Smooth muscle cell of the pulmonary artery (primary cell): ENCODE measurements around the gene PCDHGA7. TPM values are rescaled to one million over a fixed set of nuclear protein-coding genes. Genes with fewer than 3 reads are reported as not detected.

Experiments
- total RNA-seq: library from RNA; depleted of rRNA; stranded (reverse); fragments of >200 nt; gene quantifications from 2 replicates; pipeline ENCODE4 v1.2.3, GENCODE V29; 2014

Gene PCDHGA7
- 6.9 and 10.3 TPM in 2 replicates for total RNA-seq

DNA sequence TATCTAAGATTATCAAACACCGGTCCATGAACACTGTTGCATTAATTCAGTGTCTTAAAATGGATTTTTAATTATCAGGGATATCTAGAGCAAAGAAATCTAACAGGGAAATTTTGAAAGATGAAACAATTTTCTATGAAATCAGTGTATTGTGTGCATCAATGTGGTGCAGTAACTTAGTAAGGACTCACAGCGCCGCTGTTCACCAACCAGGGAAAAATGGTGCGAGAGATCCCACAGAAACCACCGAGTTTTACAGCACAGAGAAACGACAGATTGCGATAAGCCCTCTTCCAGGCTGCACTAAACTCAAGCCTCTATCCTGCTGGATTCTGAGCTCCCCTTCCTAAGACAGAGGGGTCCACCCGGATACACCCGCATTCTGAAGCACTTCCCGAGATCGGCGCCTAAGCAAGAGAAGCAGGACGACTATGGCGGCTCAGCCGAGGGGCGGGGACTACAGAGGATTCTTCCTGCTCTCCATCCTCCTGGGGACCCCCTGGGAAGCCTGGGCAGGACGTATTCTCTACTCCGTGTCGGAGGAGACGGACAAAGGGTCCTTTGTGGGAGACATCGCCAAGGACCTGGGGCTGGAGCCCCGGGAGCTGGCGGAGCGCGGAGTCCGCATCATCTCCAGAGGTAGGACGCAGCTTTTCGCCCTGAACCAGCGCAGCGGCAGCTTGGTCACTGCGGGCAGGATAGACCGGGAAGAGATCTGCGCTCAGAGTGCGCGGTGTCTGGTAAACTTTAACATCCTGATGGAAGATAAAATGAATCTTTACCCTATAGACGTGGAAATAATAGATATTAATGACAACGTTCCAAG is at the start of gene PCDHGA7:
TSS of gene PCDHGA7 (plus strand) at position 274 of the 826 bp plus-strand sequence. CDS start at position 432, 158 bp downstream.

DNA sequence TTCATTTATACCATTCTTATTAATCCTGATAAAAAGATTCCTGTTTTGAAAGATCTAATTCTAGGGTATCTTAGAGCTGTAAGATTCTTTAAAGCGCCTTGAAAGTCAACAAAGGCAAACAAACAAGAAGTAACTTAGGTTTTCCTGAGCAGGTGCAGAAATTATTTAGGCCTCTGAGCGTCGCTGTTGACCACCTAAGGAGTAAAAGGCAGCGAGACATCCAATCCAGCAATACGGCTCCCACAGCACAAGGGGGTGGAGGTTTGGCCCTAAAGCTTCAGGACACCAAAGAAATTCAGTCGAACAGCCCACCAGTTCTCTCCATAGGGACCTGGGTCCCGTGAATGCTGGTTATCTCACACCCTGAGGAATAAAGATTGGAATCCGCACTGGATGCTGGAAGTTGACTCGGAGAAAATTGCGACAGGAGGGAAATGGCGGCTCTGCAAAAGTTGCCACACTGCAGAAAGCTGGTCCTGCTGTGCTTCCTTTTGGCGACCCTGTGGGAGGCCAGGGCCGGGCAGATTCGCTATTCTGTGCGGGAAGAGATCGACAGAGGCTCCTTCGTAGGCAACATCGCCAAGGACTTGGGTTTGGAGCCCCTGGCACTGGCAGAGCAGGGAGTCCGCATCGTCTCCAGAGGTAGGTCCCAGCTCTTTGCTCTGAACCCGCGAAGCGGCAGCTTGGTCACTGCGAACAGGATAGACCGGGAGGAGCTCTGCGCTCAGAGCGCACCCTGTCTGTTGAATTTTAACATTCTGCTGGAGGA is 43.8 kb upstream of the PCDHGA7 start, which contains the start of gene PCDHGA2:
TSS of gene PCDHGA2 (plus strand) at position 223 of the 769 bp plus-strand sequence.

DNA sequence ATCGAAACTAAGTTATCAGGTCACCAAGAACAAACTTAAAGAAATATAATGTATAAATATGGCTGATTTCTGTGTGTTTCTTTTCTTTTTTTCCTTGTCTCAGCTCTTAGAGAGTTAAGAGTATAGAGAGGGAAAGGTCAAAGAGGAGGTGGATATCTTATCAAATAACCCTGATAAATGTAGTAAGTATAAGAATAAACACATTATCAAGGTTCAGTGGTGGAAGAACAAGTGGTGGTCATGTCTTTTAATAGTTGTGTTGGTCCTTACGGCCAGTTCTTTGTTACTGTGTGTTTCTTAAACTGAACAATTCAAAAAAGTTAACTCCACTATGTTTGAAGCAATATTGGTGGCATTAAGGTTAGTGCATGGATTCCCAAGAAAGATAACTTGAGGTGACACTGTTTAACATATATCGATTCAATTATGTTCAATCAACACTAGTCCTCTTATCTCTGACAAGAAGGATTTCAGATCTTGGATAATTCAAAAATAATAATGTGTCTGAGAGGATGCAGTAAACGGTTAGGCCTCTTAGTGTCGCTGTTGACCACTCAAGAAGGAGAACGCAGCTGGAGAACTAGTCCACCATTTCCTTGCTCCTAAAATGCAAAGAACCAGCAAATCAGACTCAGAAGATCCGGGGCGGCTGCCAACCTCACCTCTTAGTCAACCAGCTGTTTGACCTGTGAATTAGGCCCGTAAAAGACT is 39.1 kb upstream of the PCDHGA7 start, which contains the start of gene PCDHGA3:
TSS of gene PCDHGA3 (plus strand) at position 588 of the 711 bp plus-strand sequence. CDS start 205 bp downstream, outside the sequence.

DNA sequence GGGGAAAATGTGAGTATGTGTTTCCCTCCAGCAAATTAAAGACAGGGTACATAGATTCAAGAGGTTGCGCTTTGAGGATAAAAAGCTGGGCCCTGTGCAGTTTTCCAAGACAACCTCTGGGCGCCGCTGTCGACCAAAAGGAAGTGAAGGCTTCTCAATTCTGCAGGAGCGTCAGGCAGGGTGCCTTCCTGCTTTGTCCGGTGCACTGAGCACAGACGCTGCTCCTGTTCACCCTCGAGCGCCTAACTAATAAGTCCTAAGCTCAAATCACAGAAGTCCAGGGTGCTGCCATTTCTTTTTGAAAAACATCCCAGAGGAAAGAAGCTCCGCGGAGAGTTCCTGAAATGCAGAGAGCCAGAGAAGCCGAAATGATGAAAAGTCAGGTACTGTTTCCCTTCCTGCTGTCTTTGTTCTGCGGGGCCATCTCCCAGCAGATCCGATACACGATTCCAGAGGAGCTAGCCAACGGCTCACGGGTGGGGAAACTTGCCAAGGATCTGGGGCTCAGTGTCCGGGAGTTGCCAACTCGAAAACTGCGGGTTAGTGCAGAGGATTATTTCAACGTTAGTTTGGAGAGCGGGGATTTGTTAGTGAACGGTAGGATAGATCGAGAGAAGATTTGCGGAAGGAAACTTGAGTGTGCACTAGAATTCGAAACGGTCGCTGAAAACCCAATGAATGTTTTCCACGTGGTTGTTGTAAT is 32.5 kb upstream of the PCDHGA7 start, which contains the start of gene PCDHGB1:
TSS of gene PCDHGB1 (plus strand) at position 183 of the 703 bp plus-strand sequence. CDS start at position 345, 162 bp downstream.

DNA sequence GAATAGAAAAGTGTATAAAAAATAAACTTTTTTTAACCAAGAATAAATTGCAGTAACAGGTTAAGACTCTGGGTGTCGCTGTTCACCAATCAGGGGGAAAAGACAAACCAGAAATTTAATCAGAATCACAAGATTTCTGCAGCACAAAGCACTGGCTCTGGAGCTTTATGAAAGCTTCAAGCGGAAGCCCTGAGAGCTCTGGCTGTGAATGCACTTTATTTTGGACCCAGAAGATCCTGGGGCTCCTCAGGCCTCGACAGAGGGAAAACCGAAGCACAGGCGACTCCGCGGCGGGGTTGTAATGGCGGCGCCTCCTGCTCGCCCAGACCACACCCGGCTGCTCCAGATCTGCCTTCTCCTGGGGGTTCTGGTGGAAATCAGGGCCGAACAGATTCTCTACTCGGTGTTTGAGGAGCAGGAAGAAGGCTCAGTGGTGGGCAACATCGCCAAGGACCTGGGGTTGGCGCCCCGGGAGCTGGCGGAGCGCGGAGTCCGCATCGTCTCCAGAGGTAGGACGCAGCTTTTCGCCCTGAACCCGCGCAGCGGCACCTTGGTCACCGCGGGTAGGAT is 27.6 kb upstream of the PCDHGA7 start, which contains the start of gene PCDHGA4:
TSS of gene PCDHGA4 (plus strand) at position 122 of the 570 bp plus-strand sequence. CDS start at position 209, 87 bp downstream.

DNA sequence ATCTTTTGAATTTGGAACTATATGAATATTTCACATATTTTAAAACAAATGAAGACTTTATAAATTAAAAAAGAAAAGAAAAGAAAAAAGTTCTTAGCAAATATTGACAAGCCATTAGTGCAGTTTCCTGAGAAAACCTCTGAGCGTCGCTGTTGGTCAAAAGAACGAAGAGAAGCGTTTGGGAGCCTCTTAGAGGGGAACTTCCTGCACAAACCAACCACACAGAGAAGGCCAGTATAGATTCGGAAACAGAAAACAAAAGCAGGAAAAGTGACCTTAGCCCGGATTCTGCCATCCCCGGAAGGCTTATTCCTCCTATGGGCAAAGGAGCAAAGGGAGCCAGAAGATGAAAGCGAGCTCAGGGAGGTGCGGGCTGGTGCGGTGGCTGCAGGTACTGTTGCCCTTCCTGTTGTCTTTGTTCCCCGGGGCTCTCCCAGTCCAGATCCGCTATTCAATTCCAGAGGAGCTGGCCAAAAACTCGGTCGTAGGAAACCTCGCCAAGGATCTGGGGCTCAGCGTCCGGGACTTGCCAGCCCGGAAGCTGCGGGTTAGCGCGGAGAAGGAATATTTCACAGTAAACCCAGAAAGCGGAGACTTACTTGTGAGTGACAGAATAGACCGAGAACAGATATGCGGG is 22.6 kb upstream of the PCDHGA7 start, which contains the start of gene PCDHGB2:
TSS of gene PCDHGB2 (plus strand) at position 205 of the 637 bp plus-strand sequence. CDS start at position 347, 142 bp downstream.

DNA sequence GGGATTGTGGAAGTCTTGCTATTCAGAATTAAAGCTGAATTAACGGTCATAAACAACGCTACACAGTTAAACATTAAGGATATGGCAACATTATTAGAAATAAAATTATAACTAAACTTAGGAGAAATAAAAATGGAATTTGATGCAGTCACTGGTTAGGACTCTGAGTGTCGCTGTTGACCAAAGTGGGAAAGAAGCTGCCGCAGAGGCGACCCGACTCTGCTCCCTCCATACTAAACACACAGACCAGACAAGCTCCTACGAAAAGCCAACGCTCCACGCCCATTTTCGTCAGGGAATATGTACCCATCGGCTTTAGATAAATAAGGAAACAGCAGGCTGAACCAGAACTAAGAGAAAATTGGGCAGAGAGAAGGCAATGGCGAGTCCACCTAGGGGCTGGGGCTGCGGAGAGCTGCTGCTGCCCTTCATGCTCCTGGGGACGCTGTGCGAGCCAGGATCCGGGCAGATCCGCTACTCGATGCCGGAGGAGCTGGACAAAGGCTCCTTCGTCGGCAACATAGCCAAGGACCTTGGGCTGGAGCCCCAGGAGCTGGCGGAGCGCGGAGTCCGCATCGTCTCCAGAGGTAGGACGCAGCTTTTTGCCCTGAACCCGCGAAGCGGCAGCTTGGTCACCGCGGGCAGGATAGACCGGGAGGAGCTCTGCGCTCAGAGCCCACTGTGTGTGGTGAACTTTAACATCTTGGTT is 18.4 kb upstream of the PCDHGA7 start, which contains the start of gene PCDHGA5:
TSS of gene PCDHGA5 (plus strand) at position 211 of the 709 bp plus-strand sequence. CDS start at position 380, 169 bp downstream.

DNA sequence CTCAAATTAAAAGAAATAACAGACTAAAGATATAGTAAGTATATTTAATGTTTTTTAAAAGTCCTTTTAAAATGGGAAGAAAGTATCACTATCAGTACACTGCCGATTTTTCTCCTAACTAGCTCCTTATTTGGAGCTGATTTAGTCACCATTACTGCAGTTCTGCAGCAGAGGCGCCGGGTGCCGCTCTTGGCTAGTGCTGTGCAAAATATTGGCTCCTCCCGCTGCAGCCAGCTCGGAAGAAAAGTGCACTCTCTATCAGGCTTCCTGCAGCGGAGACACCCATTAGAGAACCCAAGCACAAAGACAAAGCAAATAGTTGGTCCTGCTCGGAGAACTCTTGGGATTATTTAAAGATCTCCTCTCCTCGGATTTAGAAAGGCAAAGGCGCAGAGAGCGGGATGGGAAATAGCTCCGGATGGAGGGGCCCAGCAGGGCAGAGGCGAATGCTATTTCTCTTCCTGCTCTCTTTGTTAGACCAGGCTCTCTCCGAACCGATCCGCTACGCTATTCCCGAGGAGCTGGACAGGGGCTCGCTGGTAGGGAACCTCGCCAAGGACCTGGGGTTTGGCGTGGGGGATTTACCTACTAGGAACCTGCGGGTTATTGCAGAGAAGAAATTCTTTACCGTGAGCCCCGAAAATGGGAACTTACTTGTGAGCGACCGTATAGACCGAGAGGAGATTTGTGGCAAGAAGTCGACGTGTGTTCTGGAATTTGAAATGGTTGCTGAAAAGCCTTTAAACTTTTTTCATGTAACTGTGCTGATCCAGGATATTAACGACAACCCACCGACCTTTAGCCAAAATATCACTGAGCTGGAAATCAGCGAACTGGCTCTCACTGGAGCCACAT is 12.3 kb upstream of the PCDHGA7 start, which contains the start of gene PCDHGB3:
TSS of gene PCDHGB3 (plus strand) at position 249 of the 855 bp plus-strand sequence. CDS start at position 402, 153 bp downstream.

DNA sequence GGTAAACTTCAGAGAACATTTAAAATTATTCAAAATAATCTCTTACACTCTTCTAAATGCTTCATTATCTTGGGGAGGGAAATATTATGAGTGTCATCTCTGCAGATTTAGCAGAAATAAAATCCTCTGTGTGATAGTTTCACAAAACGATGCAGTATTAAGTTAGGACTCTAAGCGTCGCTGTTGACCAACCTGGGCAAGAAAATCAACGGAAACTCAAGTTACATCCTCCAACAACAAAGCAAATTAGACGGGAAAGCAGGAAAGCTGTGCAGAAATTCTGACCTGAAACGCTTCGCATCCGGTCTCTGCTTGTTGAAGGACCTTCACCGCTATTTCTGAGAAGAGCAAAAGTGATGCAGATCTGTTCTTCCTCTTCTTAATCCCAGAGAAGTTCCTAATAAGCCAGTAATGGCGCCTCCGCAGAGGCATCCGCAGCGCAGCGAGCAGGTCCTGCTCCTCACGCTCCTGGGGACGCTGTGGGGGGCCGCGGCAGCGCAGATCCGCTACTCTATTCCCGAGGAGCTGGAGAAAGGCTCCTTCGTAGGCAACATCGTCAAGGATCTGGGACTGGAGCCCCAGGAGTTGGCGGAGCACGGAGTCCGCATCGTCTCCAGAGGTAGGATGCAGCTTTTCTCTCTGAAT is 8.7 kb upstream of the PCDHGA7 start, which contains the start of gene PCDHGA6:
TSS of gene PCDHGA6 (plus strand) at position 219 of the 645 bp plus-strand sequence. CDS start at position 412, 193 bp downstream.

DNA sequence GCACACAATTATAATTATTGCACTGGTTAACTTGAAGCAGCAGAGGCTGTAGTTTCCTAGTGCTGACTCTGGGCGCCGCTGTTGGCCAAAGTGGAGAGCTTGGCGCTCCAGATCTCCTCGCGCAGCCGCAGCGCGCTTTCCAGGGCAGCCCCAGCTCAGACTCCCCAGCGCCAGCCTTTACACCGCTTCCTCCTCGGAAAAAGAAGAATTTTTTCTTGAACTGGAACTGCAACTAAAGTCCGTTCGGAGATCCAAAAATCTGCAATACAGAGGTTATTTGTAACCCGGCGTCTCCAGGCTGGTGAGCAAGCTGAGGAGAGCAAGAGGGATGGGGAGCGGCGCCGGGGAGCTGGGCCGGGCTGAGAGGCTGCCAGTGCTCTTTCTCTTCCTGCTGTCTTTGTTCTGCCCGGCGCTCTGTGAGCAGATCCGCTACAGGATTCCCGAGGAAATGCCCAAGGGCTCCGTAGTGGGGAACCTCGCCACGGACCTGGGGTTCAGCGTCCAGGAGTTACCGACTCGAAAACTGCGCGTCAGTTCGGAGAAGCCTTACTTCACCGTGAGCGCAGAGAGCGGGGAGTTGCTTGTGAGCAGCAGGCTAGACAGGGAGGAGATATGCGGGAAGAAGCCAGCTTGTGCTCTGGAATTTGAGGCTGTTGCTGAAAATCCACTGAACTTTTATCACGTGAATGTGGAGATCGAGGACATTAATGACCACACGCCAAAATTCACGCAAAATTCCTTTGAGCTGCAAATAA is 5.2 kb downstream of the PCDHGA7 start, which contains the start of gene PCDHGB4:
TSS of gene PCDHGB4 (plus strand) at position 142 of the 755 bp plus-strand sequence. CDS start at position 329, 187 bp downstream.

DNA sequence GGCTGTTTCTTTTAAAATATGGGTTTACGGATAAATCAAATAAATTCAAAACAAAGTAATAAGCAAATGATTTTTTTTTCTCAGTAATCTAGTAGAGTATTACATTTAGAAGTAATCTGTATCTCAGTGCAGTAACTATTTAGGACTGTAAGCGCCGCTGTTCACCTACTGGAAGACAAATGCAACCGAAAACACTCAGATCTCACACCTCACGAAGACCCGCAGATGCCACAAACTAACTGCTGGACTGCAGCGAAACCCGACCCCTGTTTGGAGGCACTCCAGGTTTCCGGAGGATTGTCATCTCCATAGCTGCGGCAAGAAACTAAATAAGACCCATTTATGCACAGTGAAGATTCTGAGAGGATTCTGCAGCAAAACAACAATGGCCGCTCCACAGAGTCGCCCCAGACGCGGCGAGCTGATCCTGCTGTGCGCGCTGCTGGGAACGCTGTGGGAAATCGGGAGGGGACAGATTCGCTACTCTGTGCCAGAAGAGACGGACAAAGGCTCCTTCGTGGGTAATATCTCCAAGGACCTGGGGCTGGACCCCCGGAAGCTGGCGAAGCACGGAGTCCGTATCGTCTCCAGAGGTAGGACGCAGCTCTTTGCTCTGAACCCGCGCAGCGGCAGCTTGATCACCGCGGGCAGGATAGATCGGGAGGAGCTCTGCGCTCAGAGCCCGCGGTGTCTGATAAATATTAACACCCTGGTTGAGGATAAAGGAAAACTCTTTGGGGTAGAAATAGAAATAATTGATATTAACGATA is 10.1 kb downstream of the PCDHGA7 start, which contains the start of gene PCDHGA8:
TSS of gene PCDHGA8 (plus strand) at position 205 of the 770 bp plus-strand sequence. CDS start at position 386, 181 bp downstream.

DNA sequence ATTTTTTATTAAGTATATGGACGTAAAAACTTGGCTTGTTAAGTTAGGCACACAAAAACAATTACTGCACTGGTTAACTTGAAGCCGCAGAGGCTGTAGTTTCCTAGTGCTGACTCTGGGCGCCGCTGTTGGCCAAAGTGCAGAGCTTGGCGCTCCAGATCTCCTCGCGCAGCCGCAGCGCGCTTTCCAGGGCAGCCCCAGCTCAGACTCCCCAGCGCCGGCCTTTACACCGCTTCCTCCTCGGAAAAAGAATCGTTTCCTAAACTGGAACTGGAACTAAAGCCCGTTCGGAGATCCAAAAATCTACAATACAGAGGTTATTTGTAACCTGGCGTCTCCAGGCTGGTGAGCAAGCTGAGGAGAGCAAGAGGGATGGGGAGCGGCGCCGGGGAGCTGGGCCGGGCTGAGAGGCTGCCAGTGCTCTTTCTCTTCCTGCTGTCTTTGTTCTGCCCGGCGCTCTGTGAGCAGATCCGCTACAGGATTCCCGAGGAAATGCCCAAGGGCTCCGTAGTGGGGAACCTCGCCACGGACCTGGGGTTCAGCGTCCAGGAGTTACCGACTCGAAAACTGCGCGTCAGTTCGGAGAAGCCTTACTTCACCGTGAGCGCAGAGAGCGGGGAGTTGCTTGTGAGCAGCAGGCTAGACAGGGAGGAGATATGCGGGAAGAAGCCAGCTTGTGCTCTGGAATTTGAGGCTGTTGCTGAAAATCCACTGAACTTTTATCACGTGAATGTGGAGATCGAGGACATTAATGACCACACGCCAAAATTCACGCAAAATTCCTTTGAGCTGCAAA is 15.4 kb downstream of the PCDHGA7 start, which contains the start of gene PCDHGB5:
TSS of gene PCDHGB5 (plus strand) at position 192 of the 796 bp plus-strand sequence. CDS start at position 373, 181 bp downstream.

DNA sequence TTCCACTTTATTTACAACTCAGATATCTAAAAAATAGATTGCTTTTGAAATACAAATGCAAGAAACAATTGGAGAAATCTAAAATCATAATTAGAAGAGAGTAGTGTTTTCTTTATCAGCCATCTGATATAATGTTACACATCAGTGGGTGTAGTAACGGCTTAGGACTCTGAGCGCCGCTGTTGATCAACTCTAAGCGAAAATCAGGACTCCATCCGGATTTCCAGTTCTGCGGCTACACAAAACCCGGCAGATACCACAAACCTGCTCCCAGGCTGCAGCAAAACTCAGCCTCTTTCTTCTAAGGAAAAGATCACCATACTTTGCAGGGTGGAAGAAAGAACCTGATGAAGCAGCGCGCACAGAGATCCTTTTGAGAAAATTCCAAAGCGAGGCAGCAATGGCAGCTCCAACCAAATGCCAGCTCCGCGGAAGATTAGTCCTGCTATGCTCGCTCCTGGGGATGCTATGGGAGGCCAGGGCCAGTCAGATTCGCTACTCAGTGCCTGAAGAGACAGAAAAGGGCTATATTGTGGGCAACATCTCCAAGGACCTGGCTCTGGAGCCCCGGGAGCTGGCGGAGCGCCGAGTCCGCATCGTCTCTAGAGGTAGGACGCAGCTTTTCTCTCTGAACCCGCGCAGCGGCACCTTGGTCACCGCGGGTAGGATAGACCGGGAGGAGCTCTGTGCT is 20.2 kb downstream of the PCDHGA7 start, which contains the start of gene PCDHGA9:
TSS of gene PCDHGA9 (plus strand) at position 226 of the 691 bp plus-strand sequence. CDS start at position 401, 175 bp downstream.

DNA sequence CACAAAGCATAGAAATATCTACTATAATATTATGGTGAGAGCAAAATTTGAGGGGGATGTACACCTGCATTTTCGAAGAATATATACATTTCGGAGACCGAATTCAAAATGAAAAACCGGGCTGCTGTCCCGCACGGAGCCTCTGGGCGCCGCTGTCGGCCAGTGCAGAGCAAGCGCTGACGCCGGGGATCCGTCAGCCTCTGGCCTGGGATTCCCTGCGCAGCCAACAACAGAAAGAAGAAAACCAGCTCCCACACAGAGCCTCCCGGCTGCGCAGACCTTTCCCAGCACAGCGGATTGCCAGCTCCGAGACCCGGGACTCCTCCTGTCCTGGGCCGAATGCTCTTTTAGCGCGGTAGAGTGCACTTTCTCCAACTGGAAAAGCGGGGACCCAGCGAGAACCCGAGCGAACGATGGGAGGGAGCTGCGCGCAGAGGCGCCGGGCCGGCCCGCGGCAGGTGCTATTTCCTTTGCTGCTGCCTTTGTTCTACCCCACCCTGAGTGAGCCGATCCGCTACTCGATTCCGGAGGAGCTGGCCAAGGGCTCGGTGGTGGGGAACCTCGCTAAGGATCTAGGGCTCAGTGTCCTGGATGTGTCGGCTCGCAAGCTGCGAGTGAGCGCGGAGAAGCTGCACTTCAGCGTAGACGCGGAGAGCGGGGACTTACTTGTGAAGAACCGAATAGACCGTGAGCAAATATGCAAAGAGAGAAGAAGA is 25.4 kb downstream of the PCDHGA7 start, which contains the start of gene PCDHGB6:
TSS of gene PCDHGB6 (plus strand) at position 232 of the 716 bp plus-strand sequence. CDS start at position 414, 182 bp downstream.

